Measurements from ENCODE around the gene ISL1.

The ISL1 gene

GRCh38 chr5:51389288-51389576 lies 6.0 kb downstream of the ISL1 start:
- H3K27me3 ChIP-seq (ENCODE audit: control insufficient read depth, insufficient read depth, low read length), result peaks cover 100% of the 10 kb centered on the region

GRCh38 chr5:51389577-51390463 lies 6.6 kb downstream of the ISL1 start:
- no peaks in the 10 kb centered on the region for H3K9me3 ChIP-seq (ENCODE audit: control insufficient read depth, low read depth, low read length)
- H3K4me3 ChIP-seq (ENCODE audit: low read length), result peak overlapping the region; percentile 62
- H3K4me1 ChIP-seq (ENCODE audit: control insufficient read depth, low read depth, low read length), result peaks cover 65% of the 10 kb centered on the region
- no peak overlapping the region for H3K27ac ChIP-seq (ENCODE audit: low read length)
- no peaks in the 10 kb centered on the region for H3K36me3 ChIP-seq (ENCODE audit: control insufficient read depth, low read depth, low read length)
- peaks cover 100% of the 10 kb centered on the region for H3K27me3 ChIP-seq (ENCODE audit: control insufficient read depth, insufficient read depth, low read length)
- no peak overlapping the region for H3K9ac ChIP-seq (ENCODE audit: low read length)

More at GRCh38 chr5:51389288-51389576, 6.0 kb downstream of the ISL1 start:
- no peak overlapping the region for H3K27ac ChIP-seq (ENCODE audit: low read length)
- peaks cover 65% of the 10 kb centered on the region for H3K4me1 ChIP-seq (ENCODE audit: control insufficient read depth, low read depth, low read length)
- H3K4me3 ChIP-seq (ENCODE audit: low read length), result peak overlapping the region; percentile 62
- no peak overlapping the region for H3K9ac ChIP-seq (ENCODE audit: low read length)
- H3K36me3 ChIP-seq (ENCODE audit: control insufficient read depth, low read depth, low read length), result no peaks in the 10 kb centered on the region
- no peaks in the 10 kb centered on the region for H3K9me3 ChIP-seq (ENCODE audit: control insufficient read depth, low read depth, low read length)

GRCh38 chr5:51391175-51391574 lies 7.9 kb downstream of the ISL1 start:
- no peaks in the 10 kb centered on the region for H3K36me3 ChIP-seq (ENCODE audit: control insufficient read depth, low read depth, low read length)
- no peaks in the 10 kb centered on the region for H3K9me3 ChIP-seq (ENCODE audit: control insufficient read depth, low read depth, low read length)
- H3K9ac ChIP-seq (ENCODE audit: low read length), result no peak overlapping the region
- peaks cover 67% of the 10 kb centered on the region for H3K4me1 ChIP-seq (ENCODE audit: control insufficient read depth, low read depth, low read length)
- H3K27ac ChIP-seq (ENCODE audit: low read length), result no peak overlapping the region
- no peak overlapping the region for H3K4me3 ChIP-seq (ENCODE audit: low read length)
- peaks cover 100% of the 10 kb centered on the region for H3K27me3 ChIP-seq (ENCODE audit: control insufficient read depth, insufficient read depth, low read length)

- Histone ChIP-seq H3K9me3 (ENCODE audit: control insufficient read depth, low read depth, low read length) (no peaks in the 10 kb centered on the region), H3K27ac (ENCODE audit: low read length) (no peak overlapping the region), H3K27me3 (ENCODE audit: control insufficient read depth, insufficient read depth, low read length) (peaks cover 100% of the 10 kb centered on the region), H3K4me3 (ENCODE audit: low read length) (no peak overlapping the region), H3K36me3 (ENCODE audit: control insufficient read depth, low read depth, low read length) (no peaks in the 10 kb centered on the region), H3K9ac (ENCODE audit: low read length) (no peak overlapping the region), H3K4me1 (ENCODE audit: control insufficient read depth, low read depth, low read length) (peaks cover 59% of the 10 kb centered on the region)
Measured at GRCh38 chr5:51392689-51393199, 9.5 kb downstream of the ISL1 start.

- H3K27ac ChIP-seq (ENCODE audit: low read length), result no peak overlapping the region
- no peaks in the 10 kb centered on the region for H3K9me3 ChIP-seq (ENCODE audit: control insufficient read depth, low read depth, low read length)
- H3K36me3 ChIP-seq (ENCODE audit: control insufficient read depth, low read depth, low read length), result no peaks in the 10 kb centered on the region
- H3K4me3 ChIP-seq (ENCODE audit: low read length), result no peak overlapping the region
- no peak overlapping the region for H3K9ac ChIP-seq (ENCODE audit: low read length)
- peaks cover 57% of the 10 kb centered on the region for H3K4me1 ChIP-seq (ENCODE audit: control insufficient read depth, low read depth, low read length)
- peaks cover 100% of the 10 kb centered on the region for H3K27me3 ChIP-seq (ENCODE audit: control insufficient read depth, insufficient read depth, low read length)
Measured at GRCh38 chr5:51394609-51395008, 11.4 kb downstream of the ISL1 start.

- no peak overlapping the region for H3K27ac ChIP-seq (ENCODE audit: low read length)
- no peak overlapping the region for H3K9ac ChIP-seq (ENCODE audit: low read length)
- peaks cover 64% of the 10 kb centered on the region for H3K4me1 ChIP-seq (ENCODE audit: control insufficient read depth, low read depth, low read length)
- no peak overlapping the region for H3K4me3 ChIP-seq (ENCODE audit: low read length)
- H3K9me3 ChIP-seq (ENCODE audit: control insufficient read depth, low read depth, low read length), result no peaks in the 10 kb centered on the region
- H3K36me3 ChIP-seq (ENCODE audit: control insufficient read depth, low read depth, low read length), result no peaks in the 10 kb centered on the region
- peaks cover 100% of the 10 kb centered on the region for H3K27me3 ChIP-seq (ENCODE audit: control insufficient read depth, insufficient read depth, low read length)
Measured at GRCh38 chr5:51395245-51395644, 12.0 kb downstream of the ISL1 start.

GRCh38 chr5:51395666-51396356 lies 12.6 kb downstream of the ISL1 start:
- no peaks in the 10 kb centered on the region for H3K9me3 ChIP-seq (ENCODE audit: control insufficient read depth, low read depth, low read length)
- peaks cover 63% of the 10 kb centered on the region for H3K4me1 ChIP-seq (ENCODE audit: control insufficient read depth, low read depth, low read length)
- no peak overlapping the region for H3K4me3 ChIP-seq (ENCODE audit: low read length)
- H3K36me3 ChIP-seq (ENCODE audit: control insufficient read depth, low read depth, low read length), result no peaks in the 10 kb centered on the region
- H3K27me3 ChIP-seq (ENCODE audit: control insufficient read depth, insufficient read depth, low read length), result peaks cover 100% of the 10 kb centered on the region
- no peak overlapping the region for H3K9ac ChIP-seq (ENCODE audit: low read length)
- no peak overlapping the region for H3K27ac ChIP-seq (ENCODE audit: low read length)

GRCh38 chr5:51396797-51397196 lies 13.5 kb downstream of the ISL1 start:
- peaks cover 100% of the 10 kb centered on the region for H3K27me3 ChIP-seq (ENCODE audit: control insufficient read depth, insufficient read depth, low read length)
- H3K27ac ChIP-seq (ENCODE audit: low read length), result no peak overlapping the region
- no peak overlapping the region for H3K9ac ChIP-seq (ENCODE audit: low read length)
- H3K9me3 ChIP-seq (ENCODE audit: control insufficient read depth, low read depth, low read length), result no peaks in the 10 kb centered on the region
- peaks cover 59% of the 10 kb centered on the region for H3K4me1 ChIP-seq (ENCODE audit: control insufficient read depth, low read depth, low read length)
- H3K36me3 ChIP-seq (ENCODE audit: control insufficient read depth, low read depth, low read length), result no peaks in the 10 kb centered on the region
- H3K4me3 ChIP-seq (ENCODE audit: low read length), result no peak overlapping the region

GRCh38 chr5:51397996-51398395 lies 14.7 kb downstream of the ISL1 start:
- Histone ChIP-seq H3K27me3 (ENCODE audit: control insufficient read depth, insufficient read depth, low read length) (peaks cover 99% of the 10 kb centered on the region), H3K27ac (ENCODE audit: low read length) (no peak overlapping the region), H3K4me1 (ENCODE audit: control insufficient read depth, low read depth, low read length) (peaks cover 52% of the 10 kb centered on the region), H3K4me3 (ENCODE audit: low read length) (no peak overlapping the region), H3K9ac (ENCODE audit: low read length) (no peak overlapping the region), H3K36me3 (ENCODE audit: control insufficient read depth, low read depth, low read length) (no peaks in the 10 kb centered on the region), H3K9me3 (ENCODE audit: control insufficient read depth, low read depth, low read length) (no peaks in the 10 kb centered on the region)

GRCh38 chr5:51398875-51399642 lies 15.8 kb downstream of the ISL1 start:
- peak overlapping the region; percentile 61 for H3K4me3 ChIP-seq (ENCODE audit: low read length)

GRCh38 chr5:51399643-51400006 lies 16.4 kb downstream of the ISL1 start:
- H3K9ac ChIP-seq (ENCODE audit: low read length), result no peak overlapping the region
- H3K4me1 ChIP-seq (ENCODE audit: control insufficient read depth, low read depth, low read length), result peaks cover 36% of the 10 kb centered on the region
- H3K27me3 ChIP-seq (ENCODE audit: control insufficient read depth, insufficient read depth, low read length), result peaks cover 82% of the 10 kb centered on the region
- peak overlapping the region; percentile 61 for H3K4me3 ChIP-seq (ENCODE audit: low read length)
- H3K36me3 ChIP-seq (ENCODE audit: control insufficient read depth, low read depth, low read length), result no peaks in the 10 kb centered on the region
- H3K27ac ChIP-seq (ENCODE audit: low read length), result no peak overlapping the region
- H3K9me3 ChIP-seq (ENCODE audit: control insufficient read depth, low read depth, low read length), result no peaks in the 10 kb centered on the region

More at GRCh38 chr5:51398875-51399642, 15.8 kb downstream of the ISL1 start:
- Histone ChIP-seq H3K4me1 (ENCODE audit: control insufficient read depth, low read depth, low read length) (peaks cover 42% of the 10 kb centered on the region), H3K27me3 (ENCODE audit: control insufficient read depth, insufficient read depth, low read length) (peaks cover 88% of the 10 kb centered on the region), H3K9ac (ENCODE audit: low read length) (no peak overlapping the region), H3K27ac (ENCODE audit: low read length) (no peak overlapping the region), H3K36me3 (ENCODE audit: control insufficient read depth, low read depth, low read length) (no peaks in the 10 kb centered on the region), H3K9me3 (ENCODE audit: control insufficient read depth, low read depth, low read length) (no peaks in the 10 kb centered on the region)
